GM18517 (cell line): ENCODE measurements around the gene SCN8A.
"Not testable (repeated sequence)": the region's sequence is repeated elsewhere in the genome, so short reads cannot be mapped to it uniquely, and the experiment has no call there.

Source experiments
- ATAC-seq: cut with Tn5 transposase; IDR thresholded peaks from one replicate; pipeline ENCODE4 v1.9.1; 2021; ENCODE audit warnings: mild to moderate bottlenecking, moderate library complexity; ENCODE audit not compliant: unreplicated experiment

Gene SCN8A

DNA sequence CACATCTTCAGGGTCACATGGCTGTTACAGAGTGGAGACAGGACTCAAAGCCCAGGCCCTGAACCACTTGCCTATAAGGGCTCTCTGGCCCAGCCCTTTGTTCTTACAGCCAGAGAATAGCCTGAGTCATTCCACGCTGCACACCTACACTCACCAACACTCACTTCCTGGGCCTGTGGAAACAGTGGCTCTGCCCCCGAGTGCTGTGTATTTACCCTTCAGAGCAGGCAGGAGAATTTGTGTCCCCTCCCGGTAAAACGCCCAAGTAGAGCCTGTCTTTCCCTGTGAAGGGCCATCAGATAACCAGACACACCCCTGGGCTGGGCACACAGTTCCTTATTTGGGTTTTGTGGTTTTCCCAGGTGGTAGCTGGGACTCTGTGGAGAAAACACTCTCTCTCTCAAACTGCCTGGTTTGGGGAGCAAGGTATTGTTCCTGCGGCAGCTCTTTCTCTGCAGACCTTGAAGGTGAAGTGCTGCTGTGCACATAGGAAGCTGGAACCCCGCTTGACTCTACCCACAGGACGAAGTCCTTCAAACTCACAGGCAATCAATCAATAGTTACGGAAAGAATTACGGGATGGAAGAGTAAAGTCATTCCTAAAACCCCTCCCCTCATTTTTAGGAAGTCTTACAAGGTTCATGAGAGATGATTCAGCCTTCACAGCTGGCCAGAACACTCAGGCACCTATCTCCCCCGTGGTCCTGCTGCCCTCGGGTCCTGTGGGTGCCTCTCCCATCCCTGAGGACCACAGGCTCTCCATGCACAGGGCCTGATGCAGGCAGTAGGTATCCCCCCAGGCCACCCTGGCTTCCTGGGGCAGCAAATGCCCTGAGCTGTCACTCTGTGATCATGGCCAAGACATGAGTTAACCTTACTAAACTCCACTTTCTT lies 237.1 kb downstream of the SCN8A start:
- ATAC-seq: no peak

DNA sequence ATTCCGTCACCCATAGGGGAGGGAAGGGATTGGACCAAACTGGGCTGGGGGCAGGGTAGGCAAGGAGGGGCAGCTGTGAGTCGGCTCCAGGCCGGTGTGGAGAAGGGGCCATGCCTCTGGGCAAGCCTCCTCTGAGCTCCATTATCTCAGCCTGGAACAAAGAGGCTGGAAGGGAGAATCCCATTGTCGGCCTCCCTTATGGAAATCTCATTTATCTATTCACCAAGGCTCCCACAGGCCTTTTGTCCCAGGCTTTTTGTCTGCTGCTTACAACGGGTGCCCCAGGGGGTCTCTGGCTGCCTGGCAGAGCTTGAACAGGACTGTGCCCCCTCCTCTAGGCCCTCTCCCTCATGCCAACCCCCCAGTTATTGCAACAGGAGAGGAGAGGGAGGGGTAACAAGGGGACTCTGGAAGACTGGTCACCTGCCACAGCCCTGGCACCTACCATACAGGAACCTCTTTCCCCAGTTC lies 238.0 kb downstream of the SCN8A start:
- no peak for ATAC-seq

DNA sequence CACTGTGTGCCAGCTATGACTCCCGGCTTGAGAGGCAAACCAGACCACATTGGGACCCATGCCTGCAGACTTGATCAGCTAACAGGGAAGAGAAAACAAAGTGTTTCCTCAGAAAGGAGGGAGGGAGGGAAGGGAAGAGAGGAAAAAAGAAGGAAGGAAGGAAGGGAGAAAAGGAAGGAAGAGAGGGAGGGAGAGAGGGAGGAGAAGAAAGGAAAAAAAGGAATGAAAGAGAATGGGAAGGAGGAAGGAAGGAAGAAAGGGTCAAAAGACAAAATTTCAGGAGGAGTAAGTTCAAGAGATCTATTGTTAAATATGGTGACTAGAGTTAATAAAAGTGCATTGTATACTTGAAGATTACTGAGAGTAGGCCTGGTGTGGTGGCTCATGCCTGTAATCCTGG lies 238.6 kb downstream of the SCN8A start:
- ATAC-seq: no peak

DNA sequence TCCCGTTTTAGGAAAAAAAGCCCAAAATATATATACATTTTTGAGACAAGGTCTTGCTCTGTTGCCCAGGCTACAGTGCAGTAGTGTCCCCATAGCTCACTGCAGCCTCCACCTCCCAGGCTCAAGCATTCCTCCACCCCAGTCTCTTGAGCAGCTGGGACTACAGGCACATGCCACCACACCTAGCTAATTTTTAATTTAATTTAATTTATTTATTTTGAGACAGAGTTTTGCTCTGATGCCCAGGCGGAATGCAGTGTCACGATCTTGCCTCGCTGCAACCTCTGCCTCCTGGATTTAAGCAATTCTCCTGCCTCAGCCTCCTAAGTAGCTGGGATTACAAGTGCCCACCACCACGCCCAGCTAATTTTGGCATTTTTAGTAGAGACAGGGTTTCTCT lies 240.8 kb downstream of the SCN8A start:
- not testable (repeated sequence) for ATAC-seq

DNA sequence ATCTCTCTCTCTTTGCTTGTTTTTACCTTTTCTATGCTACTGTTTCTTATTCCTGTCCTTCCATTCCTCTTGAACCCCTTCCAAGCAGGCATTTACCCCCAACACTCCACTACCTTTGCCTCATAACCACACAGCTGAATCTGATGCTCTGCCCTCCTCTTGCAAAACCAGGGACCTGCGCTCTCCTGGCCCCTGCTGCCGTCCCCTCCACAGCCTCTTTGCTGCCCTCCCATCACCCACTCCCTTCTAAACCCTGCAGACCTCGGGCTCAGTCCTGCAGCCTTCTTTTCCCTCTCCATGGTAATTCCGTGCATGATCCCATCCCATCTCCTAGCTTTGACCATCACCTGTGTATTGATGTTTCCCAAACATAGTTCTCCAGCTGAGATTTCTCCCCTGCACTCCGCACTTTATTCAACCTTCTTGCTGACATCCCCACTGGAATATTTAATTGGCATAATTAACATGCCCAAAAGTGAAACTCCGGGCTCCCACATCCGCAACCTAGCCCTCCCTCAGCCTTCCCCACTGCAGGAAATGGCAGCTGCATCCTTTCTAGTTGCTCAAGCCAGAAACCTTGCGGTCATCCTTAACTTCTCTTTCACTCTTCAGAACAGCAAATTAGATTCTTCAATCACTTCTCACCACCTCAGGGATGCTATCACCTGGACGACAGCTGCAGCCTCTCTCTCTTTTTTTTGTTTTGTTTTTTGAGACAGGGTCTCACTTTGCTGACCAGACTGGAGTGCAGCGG lies 241.5 kb downstream of the SCN8A start:
- ATAC-seq: no peak

DNA sequence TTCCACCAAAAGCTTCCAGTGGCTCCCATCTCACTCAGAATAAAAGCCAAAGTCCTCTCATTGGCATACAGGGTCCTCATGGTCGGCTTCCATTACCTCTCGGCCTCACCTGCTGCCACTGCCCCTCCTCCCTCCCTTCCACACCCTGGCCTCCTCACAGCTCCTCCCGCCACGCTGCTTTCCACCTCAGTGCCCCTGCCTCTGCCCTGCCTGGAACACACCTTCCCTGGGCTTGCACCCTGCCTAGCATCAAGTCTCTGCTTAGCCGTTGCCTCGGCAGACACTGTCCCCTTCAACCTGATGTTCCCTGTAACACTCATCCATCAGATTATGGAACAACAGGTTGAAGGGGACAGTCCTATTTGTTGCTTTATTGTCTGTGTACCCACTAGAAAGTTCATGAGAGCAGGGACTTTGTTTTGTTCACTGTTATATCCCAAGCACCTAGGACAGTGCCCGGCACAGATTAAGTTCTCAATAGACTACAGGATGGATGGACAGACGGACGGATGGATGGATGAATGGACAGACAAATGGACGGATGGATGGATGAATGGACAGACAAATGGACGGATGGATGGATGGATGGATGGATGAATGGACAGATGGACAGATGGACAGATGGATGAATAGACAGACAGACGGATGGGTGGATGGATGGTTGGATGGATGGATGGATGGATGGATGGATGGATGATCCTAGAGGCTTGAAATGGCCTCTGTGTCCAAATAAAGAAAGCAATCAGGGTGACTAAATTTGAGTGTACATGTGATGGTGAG lies 242.6 kb downstream of the SCN8A start:
- ATAC-seq: no peak

DNA sequence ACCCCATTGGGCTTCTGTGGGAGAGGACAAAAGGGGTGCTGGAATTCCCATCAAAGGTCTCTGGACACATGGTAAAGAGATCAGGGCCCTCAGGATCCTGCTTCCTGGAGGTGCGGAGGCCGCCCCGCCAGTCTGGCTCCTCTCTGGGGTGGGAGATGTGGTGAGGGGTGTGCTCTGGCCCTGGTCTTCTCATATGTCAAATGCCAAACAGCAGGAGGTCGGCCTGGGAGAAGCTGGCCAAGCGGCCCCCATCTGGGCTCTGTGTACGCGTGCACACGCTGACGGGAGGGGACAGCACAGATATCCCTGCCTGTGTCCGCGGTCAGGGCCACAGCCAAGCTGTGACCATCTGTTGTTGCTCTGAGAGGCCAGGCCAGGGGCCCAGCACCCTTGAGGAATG lies 243.4 kb downstream of the SCN8A start:
- no peak for ATAC-seq

DNA sequence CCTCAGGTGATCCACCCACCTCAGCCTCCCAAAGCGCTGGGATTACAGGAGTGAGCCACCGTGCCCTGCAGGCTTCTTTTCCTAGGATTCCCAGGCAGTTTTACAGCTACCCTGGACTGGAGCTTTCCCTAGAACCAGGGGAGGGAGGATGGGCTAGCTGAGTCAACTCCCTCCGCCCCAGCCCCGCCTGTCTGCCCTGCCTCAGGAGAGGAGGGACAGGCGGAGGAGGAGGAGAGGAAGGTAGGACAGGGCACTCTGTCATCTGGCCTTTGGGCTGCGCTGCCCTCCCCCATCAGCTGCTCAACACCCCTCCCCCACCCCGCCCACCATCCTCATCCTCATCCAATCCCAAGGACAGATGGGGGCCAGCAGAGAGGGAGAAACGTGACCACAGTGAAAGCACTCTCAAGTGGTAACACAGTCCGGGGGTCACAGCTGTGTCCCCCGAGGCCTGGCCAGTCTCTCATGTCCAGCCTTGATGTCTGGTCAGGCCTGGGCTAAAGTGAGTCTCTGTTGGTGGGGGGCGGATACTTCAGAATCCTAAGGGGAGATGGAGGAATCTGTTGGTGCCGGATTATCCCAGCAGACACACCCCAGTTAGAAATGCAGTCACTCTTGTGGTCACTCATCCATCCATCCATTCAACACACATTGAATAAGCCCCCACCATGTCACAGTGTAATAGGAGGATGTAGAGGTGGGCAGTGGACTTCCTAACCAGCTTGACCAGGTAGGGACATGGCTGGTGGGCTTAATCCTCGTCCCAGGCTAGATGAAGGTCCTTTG lies 245.2 kb downstream of the SCN8A start:
- no peak for ATAC-seq

DNA sequence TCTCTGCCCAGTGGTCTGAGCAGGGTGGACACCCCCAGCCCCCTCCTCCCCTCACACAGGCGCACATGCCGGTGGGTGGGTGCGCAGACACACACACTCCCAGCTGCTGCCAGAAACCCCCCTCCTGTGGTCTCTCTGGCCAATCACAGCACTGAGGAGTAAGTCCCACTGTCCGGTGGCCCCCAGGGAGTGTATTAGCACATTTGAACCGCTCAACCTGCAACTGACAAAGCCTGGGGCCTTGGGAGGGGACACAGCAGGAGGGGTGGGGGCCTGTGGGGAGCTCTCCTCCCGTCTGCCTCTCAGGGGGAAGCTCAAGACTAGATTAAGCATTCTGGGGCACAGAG lies 245.8 kb downstream of the SCN8A start:
- ATAC-seq: no peak

DNA sequence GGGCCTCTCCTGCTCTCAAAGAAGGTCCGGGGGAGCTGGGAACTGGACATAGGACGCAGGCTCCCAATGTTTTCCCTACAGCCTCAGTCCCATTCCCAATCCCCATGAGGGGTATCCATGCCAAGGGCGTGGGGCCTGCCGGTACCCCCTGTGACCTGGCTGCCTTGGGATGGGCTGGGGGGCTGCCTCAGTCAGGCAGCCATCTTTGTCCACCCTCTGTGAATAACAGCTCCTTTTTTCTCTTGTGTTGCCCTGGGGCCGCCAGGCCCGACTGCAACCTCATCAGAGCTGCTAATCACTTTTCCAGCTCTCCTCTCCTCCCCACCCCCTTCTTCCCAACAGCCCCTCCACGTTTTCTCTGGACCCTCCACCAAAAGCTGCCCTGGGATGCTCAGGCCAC lies 246.3 kb downstream of the SCN8A start:
- ATAC-seq: no peak

DNA sequence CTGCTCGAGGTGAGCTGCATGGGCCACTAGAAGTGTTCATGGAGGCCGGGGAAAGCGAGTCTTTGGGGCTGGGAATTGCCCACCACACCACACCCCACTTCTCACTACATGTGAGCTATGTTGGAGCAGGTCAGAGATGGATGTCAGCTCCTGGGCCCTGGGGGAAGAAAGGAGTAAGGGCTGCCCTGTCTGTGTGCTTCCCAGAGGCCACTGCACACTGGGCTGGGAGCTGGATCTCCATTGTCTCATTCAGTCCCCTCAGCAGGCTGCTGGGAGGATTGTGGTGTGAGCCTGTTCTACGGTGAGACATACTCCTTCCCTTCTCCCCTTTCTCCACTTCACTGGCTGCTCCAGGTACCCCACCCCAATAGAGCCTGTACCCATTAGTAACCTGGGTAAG lies 247.0 kb downstream of the SCN8A start:
- no peak for ATAC-seq

DNA sequence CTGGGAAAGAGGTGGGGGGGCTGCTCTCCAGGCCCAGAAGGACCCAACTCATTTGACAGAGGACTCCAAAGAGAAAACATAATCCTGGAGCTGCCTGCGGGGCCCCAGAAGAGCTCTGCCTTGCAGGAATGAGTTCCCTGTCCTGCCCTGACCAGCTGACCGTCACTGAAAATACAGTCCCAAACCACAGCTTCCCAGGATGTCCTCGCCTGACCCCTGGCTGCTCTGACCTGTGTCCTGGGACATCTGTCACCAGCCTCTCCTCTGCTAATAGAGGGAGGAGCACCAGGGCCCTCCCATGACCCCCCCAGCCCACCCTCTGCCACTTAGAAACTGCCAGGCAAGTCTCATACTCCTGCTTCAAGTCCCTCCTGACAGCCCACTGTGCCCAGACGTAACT lies 247.7 kb downstream of the SCN8A start:
- ATAC-seq: no peak

DNA sequence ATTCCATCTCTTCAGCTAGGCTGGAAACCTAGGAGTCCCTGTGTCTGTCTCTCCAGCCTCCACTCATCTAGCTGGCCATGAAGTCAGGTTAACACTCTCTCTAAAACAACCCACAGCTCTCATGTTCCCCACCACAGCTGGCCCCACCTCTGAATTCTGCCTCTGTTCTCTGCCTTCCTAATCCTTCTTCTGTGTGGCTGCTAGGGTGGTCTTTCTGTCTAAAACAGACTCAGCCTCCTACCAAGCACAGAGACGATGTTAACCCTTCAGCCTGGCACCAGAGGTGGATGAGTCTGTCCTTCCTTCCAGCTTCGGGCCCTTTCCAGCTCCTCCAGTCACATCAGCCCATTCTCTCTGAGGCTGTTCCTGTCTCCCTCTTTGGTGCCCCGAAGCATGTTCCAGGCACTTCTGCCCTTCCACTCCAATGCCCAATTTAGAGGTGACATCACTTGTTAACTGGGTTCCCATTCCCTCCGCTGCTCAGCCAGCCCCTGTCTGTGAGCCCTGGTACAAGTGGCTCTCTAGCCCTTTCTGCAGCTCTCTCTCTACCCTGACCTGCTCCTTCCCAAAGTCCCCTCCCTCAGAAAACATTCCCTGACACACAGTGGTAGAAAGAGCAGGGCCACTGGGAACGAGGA lies 248.4 kb downstream of the SCN8A start:
- ATAC-seq: no peak

DNA sequence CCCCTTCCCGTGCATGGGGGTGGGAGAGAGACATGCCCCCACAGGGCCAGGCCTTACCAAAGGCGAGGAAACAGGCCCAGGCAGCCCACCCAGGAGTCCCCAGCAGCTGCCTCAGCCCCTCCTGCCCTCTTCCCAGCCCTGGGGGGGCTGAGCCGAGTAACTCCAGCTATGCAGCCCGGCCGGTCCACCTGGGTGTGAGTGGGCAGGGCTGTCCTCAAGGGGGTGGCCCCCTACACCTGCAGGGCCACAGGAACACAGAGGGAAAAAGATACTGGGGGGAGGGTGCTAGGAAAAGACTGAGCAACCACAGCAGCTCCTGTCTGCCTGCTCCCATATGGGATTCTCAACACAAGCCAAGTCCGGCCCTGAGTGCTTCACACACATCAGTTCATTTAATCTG lies 249.9 kb downstream of the SCN8A start:
- ATAC-seq: no peak

DNA sequence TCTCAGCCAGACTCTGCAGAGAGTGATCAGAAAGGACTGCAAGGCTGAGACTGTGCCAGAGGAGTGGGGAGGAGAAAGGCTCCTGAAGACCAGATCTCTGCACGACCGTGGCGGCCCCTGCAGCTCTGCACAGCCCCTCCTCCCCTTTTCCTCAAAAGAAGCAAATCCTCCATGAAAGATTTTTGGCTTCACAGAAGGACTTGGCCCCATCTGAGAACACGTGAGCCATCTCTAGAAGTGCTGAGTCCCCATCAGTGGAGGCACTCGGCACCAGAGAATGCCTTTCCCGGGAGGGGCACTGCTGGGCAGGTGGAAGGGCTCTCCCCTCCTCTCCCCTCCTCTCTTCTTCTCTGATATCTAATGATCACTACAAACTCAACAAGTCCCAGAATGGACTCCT lies 250.7 kb downstream of the SCN8A start:
- no peak for ATAC-seq

DNA sequence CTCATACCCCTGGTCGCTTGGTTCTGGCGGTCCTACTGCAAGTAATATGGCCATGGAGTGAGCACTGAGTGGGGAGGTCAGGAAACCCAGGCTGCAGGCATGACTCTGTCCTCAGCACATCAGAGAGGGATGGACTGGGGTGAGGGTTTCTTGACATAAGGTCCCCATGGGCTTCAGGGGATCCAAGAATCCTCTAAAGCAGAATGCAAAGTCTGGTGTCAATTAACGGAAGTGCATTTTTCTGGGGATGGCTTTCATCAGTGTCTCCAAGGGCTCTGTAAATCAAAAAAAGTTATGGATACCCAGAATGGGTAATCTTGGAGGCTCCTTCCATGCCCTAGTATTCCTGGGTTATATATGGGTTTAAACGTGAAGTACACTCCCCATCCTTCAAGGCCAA lies 253.8 kb downstream of the SCN8A start:
- ATAC-seq: no peak

DNA sequence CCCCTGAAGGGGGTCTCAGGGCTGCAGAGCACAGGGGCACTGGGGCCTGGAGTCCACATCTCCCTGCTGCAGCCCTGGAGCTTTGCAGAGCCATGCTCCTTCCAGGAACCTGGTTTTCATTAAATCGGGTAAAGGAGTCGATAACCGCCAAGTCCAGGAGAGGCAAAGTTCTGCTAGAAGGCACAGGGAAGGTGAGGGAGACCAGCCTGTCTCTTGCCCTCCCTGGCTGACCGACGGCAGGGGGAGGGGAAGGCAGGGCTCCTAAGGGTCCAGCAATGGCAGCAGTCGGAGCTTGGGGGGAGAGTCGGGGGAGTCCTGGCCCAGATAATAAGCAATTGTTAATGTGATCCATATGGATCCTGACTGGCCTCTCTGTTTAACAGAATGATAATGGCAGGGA lies 254.4 kb downstream of the SCN8A start:
- ATAC-seq: no peak

DNA sequence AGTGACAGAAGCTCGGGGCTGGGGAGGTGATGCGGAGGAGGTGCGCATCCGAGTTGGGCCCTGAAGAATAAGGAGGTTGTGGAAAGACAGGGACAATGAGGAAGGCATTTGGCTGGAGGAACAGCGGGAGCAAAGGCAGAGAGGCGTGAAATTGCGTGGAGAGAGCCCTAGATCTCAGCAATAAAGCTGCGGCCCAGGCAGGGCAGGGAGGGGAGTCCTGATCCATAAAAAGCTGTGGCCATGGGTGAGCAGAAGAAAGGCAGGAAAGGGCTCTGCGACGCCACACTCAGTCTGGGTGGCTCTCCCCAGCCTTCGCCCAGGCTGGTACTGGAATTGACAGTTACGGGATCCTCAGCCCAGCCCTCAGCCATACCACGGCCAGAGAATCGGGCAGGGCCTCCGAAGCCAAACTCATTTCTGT lies 255.2 kb downstream of the SCN8A start:
- ATAC-seq: no peak

DNA sequence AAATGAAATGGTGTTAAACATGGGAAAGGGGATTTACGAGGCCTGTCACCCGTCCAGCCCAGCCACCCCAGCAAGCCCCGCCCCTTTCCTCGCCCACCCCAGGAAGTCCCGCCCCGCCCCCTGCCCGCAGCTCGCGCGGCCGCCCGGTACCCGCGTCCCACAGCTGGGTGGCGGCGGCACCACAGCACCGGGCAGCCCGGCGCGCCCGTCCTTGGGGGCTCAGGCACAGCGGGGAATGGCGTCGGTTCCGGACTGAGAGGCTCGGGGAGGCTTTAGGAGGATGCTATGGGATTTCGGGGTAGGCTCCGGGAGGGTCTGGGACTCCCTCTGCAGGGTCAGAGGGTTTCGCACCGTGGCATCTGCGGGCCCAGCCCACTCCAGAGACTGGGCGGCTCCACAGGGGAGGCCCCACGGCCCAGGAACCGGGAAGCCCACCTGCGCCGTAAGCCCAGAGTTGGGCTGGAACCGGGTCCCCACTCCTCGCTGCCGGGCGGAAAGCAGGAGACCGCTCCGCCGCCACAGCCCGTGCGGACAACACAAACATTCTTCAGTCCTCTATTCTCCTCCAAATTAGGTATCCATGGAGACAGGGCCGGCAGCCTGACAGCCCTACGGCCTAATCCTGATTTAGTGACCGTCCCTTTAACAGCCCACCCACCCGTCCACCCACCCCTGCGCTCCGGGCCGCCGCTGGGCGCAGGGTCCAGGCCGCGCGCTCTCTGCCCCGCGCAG lies 256.0 kb downstream of the SCN8A start:
- ATAC-seq: no peak
